CD14-positive monocyte (primary cell): ENCODE results near the gene YIPF6. TPM values are rescaled to one million over a fixed set of nuclear protein-coding genes. Genes with fewer than 3 reads are reported as not detected.
A peak's percentile ranks its signal among the peaks of the same experiment; 100 is the strongest.

Experiments used
- DNase-seq, 3 donors: peaks; one replicate each; pipeline ENCODE4 v3.0.0-alpha.2; 2011 to 2022
- H2AFZ ChIP-seq: 2 replicates; pipeline ENCODE4 v1.6.0; 2012; ENCODE audit warnings: mild to moderate bottlenecking, low read depth, low read length, inconsistent platforms; ENCODE audit not compliant: insufficient read depth, poor library complexity, severe bottlenecking
- H3K27ac ChIP-seq, 2 donors: 1 replicate in 1 of 2; 2 replicates in 1 of 2; pipeline ENCODE4 v1.5.1; 2012 to 2013; ENCODE audit warnings: low read length in 2 of 2, control low read depth in 1 of 2, inconsistent platforms in 1 of 2, low read depth in 1 of 2, mild to moderate bottlenecking in 1 of 2
- H3K27me3 ChIP-seq, 2 donors: one replicate each; pipeline versions ENCODE4 v1.6.0 to v1.6.1; 2011 to 2013; ENCODE audit warnings: low read length in 2 of 2; ENCODE audit not compliant: control insufficient read depth in 2 of 2, insufficient read depth in 2 of 2
- H3K36me3 ChIP-seq, 2 donors: replicated peaks in 1 of 2; 1 replicate in 1 of 2; 2 replicates in 1 of 2; pipeline versions ENCODE4 v1.5.1 to v1.6.1; 2012 to 2013; ENCODE audit warnings: low read length in 2 of 2, control low read depth in 1 of 2, inconsistent platforms in 1 of 2, mild to moderate bottlenecking in 1 of 2; ENCODE audit not compliant: insufficient read depth in 2 of 2, control insufficient read depth in 1 of 2
- H3K4me1 ChIP-seq, 2 donors: 1 replicate in 1 of 2; 2 replicates in 1 of 2; pipeline versions ENCODE4 v1.5.1 to v1.6.1; 2012 to 2013; ENCODE audit warnings: low read length in 2 of 2, control low read depth in 1 of 2, inconsistent platforms in 1 of 2, mild to moderate bottlenecking in 1 of 2, moderate library complexity in 1 of 2; ENCODE audit not compliant: insufficient read depth in 2 of 2, control insufficient read depth in 1 of 2
- H3K4me2 ChIP-seq: replicated peaks from 2 replicates; pipeline ENCODE3; 2012; ENCODE audit warnings: low read length, moderate library complexity, mild to moderate bottlenecking; ENCODE audit not compliant: poor library complexity, severe bottlenecking; ENCODE audit errors: extremely low read depth
- H3K4me3 ChIP-seq, 3 experiments: fragments of 200-600 bp in 1 of 3; sonication (generic) in 1 of 3; replicated peaks in 1 of 3; 1 replicate in 2 of 3; 2 replicates in 1 of 3; pipeline ENCODE4 v1.5.1; 2011 to 2013; ENCODE audit warnings: low read length in 3 of 3, mild to moderate bottlenecking in 3 of 3, control low read depth in 2 of 3, low read depth in 2 of 3, inconsistent platforms in 1 of 3, moderate library complexity in 1 of 3
- H3K79me2 ChIP-seq: 2 replicates; pipeline ENCODE4 v1.6.0; 2012; ENCODE audit warnings: mild to moderate bottlenecking, control low read depth, inconsistent platforms, low read length, moderate library complexity; ENCODE audit not compliant: insufficient read depth
- H3K9ac ChIP-seq: 2 replicates; pipeline ENCODE4 v1.6.0; 2017; ENCODE audit warnings: low read length, mild to moderate bottlenecking; ENCODE audit not compliant: insufficient read depth, poor library complexity, severe bottlenecking
- H3K9me3 ChIP-seq, 2 donors: replicated peaks in 1 of 2; 1 replicate in 1 of 2; 2 replicates in 1 of 2; pipeline versions ENCODE4 v1.5.1 to v1.6.1; 2012 to 2013; ENCODE audit warnings: low read length in 2 of 2, control low read depth in 1 of 2; ENCODE audit not compliant: control insufficient read depth in 1 of 2, insufficient read depth in 1 of 2
- H4K20me1 ChIP-seq: 2 replicates; pipeline ENCODE4 v1.6.0; 2012; ENCODE audit warnings: mild to moderate bottlenecking, low read length, control low read depth, moderate library complexity; ENCODE audit not compliant: insufficient read depth
- H3K27ac Mint-ChIP-seq, 7 donors: one replicate each; pipeline ENCODE4 v1.8.0; 2020; ENCODE audit warnings: mild to moderate bottlenecking in 7 of 7, mixed read lengths in 7 of 7, moderate library complexity in 6 of 7, inconsistent platforms in 2 of 7
- H3K27me3 Mint-ChIP-seq, 3 donors: one replicate each; pipeline ENCODE4 v1.8.0; 2021 to 2022; ENCODE audit warnings: low read depth in 3 of 3, mild to moderate bottlenecking in 3 of 3, mixed read lengths in 3 of 3, moderate library complexity in 3 of 3, inconsistent platforms in 1 of 3
- H3K36me3 Mint-ChIP-seq, 2 donors: one replicate each; pipeline ENCODE4 v1.8.0; 2020; ENCODE audit warnings: mixed read lengths in 2 of 2, inconsistent platforms in 1 of 2, mild to moderate bottlenecking in 1 of 2
- H3K4me1 Mint-ChIP-seq: one replicate; pipeline ENCODE4 v1.8.0; 2020; ENCODE audit warnings: mild to moderate bottlenecking, mixed read lengths
- H3K4me3 Mint-ChIP-seq, 2 donors: one replicate each; pipeline ENCODE4 v1.8.0; 2020; ENCODE audit warnings: mild to moderate bottlenecking in 2 of 2, mixed read lengths in 2 of 2, moderate library complexity in 1 of 2
- H3K9me3 Mint-ChIP-seq, 7 donors: one replicate each; pipeline ENCODE4 v1.8.0; 2020 to 2022; ENCODE audit warnings: mixed read lengths in 7 of 7, mild to moderate bottlenecking in 6 of 7, moderate library complexity in 6 of 7, inconsistent platforms in 2 of 7
- WGBS: methylation state at CpG from one replicate; pipeline ENCODE4 v1.1.5; 2013; ENCODE audit warnings: missing lambda C conversion rate; ENCODE audit not compliant: insufficient coverage; 5-methylcytosine and 5-hydroxymethylcytosine counted together
- intact Hi-C, 2 donors: fragments of 100-400 bp; cut with micrococcal nuclease; formaldehyde crosslinking; loops; one replicate each; pipeline versions ENCODE4 v1.15.0 to v1.15.1; 2023
- polyA minus RNA-seq: library from RNA; depleted of rRNA, polyadenylated mRNA; stranded (reverse); fragments of >200 nt; gene quantifications from 2 replicates; pipeline ENCODE4 v1.2.3, GENCODE V29; 2012
- polyA plus RNA-seq, 3 donors: library from polyadenylated mRNA; depleted of rRNA in 1 of 3; unstranded in 2 of 3; stranded (reverse) in 1 of 3; fragments of 300-500 nt in 2 of 3; fragments of >200 nt in 1 of 3; fragmentation: Illumina TruSeq in 2 of 3; gene quantifications; 1 replicate in 2 of 3; 2 replicates in 1 of 3; pipeline ENCODE4 v1.2.3, GENCODE V29; 2012 to 2021
- total RNA-seq, 12 experiments: library from RNA in 1 of 12; stranded (reverse) in 1 of 12; fragments of 120-200 nt in 1 of 12; gene quantifications; one replicate each; pipeline ENCODE4 v1.2.4 and lab custom pipeline; 2013 to 2026; ENCODE audit warnings: mixed read lengths in 6 of 12, inconsistent platforms in 1 of 12
- TF ChIP-seq, protein P1 (sequence below): fragments of 200-600 bp; IDR thresholded peaks from one replicate; pipeline ENCODE4 v1.8.0; 2022; ENCODE audit warnings: antibody characterized with exemption, mild to moderate bottlenecking

YIPF6 gene
- 15.8 TPM for total RNA-seq (2013)
- polyA plus RNA-seq = 10 to 100 TPM in 2 of 3 donors, 1 to 10 TPM in 1; 3.8 to 23.6 (median 21.0) TPM
- polyA minus RNA-seq = 2.4 and 4.9 TPM in 2 replicates
- total RNA-seq (lab: John Stamatoyannopoulos, UW) = 24.7 to 44.5 (median 34.7) reads per million in 11 experiments

- H4K20me1 ChIP-seq = no peaks in the 10 kb centered on the region
- no peaks in the 10 kb centered on the region for H3K27me3 ChIP-seq
- H3K4me3 ChIP-seq = peak within 1 kb of the TSS; percentile 50 to 82 (median 80)
- Mint-ChIP-seq H3K4me1 (peaks cover 5% of the 10 kb centered on the region), H3K27me3 (peaks cover 0 to 8% (median 2%) of the 10 kb centered on the region in 3 donors), H3K9me3 (peaks cover 0 to 12% (median 3%) of the 10 kb centered on the region in 7 donors), H3K27ac (peak within 1 kb of the TSS; percentile 98 to 99 (median 99)), H3K36me3 (peaks cover 6 to 9% of the 10 kb centered on the region in 2 donors), H3K4me3 (peak within 1 kb of the TSS; percentile 86 to 95)
- TF ChIP-seq, protein P1, sequence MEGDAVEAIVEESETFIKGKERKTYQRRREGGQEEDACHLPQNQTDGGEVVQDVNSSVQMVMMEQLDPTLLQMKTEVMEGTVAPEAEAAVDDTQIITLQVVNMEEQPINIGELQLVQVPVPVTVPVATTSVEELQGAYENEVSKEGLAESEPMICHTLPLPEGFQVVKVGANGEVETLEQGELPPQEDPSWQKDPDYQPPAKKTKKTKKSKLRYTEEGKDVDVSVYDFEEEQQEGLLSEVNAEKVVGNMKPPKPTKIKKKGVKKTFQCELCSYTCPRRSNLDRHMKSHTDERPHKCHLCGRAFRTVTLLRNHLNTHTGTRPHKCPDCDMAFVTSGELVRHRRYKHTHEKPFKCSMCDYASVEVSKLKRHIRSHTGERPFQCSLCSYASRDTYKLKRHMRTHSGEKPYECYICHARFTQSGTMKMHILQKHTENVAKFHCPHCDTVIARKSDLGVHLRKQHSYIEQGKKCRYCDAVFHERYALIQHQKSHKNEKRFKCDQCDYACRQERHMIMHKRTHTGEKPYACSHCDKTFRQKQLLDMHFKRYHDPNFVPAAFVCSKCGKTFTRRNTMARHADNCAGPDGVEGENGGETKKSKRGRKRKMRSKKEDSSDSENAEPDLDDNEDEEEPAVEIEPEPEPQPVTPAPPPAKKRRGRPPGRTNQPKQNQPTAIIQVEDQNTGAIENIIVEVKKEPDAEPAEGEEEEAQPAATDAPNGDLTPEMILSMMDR = no peak
- peaks cover 0 to 15% of the 10 kb centered on the region in 2 donors for H3K36me3 ChIP-seq
- WGBS = under 1% methylated on average over 53 of the region's 68 CpGs
- peak within 1 kb of the TSS; percentile 72 for H3K4me2 ChIP-seq
- peak within 1 kb of the TSS; percentile 88 for H3K9ac ChIP-seq
- peak; percentile 72 to 81 (median 73) for DNase-seq
- H3K79me2 ChIP-seq = peaks cover 45% of the 10 kb centered on the region
- H3K9me3 ChIP-seq = no peaks in the 10 kb centered on the region
- H3K27ac ChIP-seq = peak within 1 kb of the TSS; percentile 90 to 94
- peaks cover 10 to 11% of the 10 kb centered on the region in 2 donors for H3K4me1 ChIP-seq
- intact Hi-C loops = loop anchor here in 1 of 2 donors (10.0 kb wide), 1 partner anchor 304 kb away; no protein-coding TSS in a partner anchor
- H2AFZ ChIP-seq = peak within 1 kb of the TSS; percentile 78
Observed at GRCh38 chrX:68498508-68499379, at the start of gene YIPF6. TSS of gene YIPF6 (plus strand) at chrX:68499051. CDS start at chrX:68499067, 16 bp downstream.

- WGBS = 100% methylated on average over 1 of the region's 8 CpGs
- no peaks in the 10 kb centered on the region for H4K20me1 ChIP-seq
- H3K4me2 ChIP-seq = no peak overlapping the region
- no peaks in the 10 kb centered on the region for H3K4me1 ChIP-seq
- Mint-ChIP-seq H3K27me3 (peaks cover 0 to 17% (median 1%) of the 10 kb centered on the region in 3 donors), H3K9me3 (no peaks in the 10 kb centered on the region), H3K4me1 (no peaks in the 10 kb centered on the region), H3K27ac (no peak overlapping the region), H3K4me3 (no peak overlapping the region), H3K36me3 (no peaks in the 10 kb centered on the region)
- H3K27me3 ChIP-seq = no peaks in the 10 kb centered on the region
- no peak overlapping the region for H3K4me3 ChIP-seq
- H3K9me3 ChIP-seq = no peaks in the 10 kb centered on the region
- intact Hi-C loops = no loop called here
- no peak for DNase-seq
- H3K36me3 ChIP-seq = no peaks in the 10 kb centered on the region
- no peak overlapping the region for H2AFZ ChIP-seq
- TF ChIP-seq, protein P1 = no peak
- no peak overlapping the region for H3K9ac ChIP-seq
- no peaks in the 10 kb centered on the region for H3K79me2 ChIP-seq
- no peak overlapping the region for H3K27ac ChIP-seq
Observed at GRCh38 chrX:68451720-68452119, 47.1 kb upstream of the YIPF6 start.
